Nephron (organoid): Measurements from ENCODE around the gene REG1B.

Experiments used
- H3K27ac Mint-ChIP-seq, 3 experiments: 2 replicates each; pipeline ENCODE4 v1.8.0; 2020; ENCODE audit warnings: mixed read lengths in 3 of 3, mild to moderate bottlenecking in 2 of 3, moderate library complexity in 1 of 3
- H3K27me3 Mint-ChIP-seq: 2 replicates; pipeline ENCODE4 v1.8.0; 2021; ENCODE audit warnings: low read depth, mild to moderate bottlenecking, moderate library complexity, mixed read lengths
- H3K36me3 Mint-ChIP-seq: 2 replicates; pipeline ENCODE4 v1.8.0; 2020; ENCODE audit warnings: low read depth, mixed read lengths
- H3K4me1 Mint-ChIP-seq: 2 replicates; pipeline ENCODE4 v1.8.0; 2020; ENCODE audit warnings: mixed read lengths
- H3K4me3 Mint-ChIP-seq, 3 experiments: 2 replicates each; pipeline ENCODE4 v1.8.0; 2020; ENCODE audit warnings: mild to moderate bottlenecking in 3 of 3, mixed read lengths in 3 of 3, moderate library complexity in 2 of 3
- H3K9me3 Mint-ChIP-seq: 2 replicates; pipeline ENCODE4 v1.8.0; 2020; ENCODE audit warnings: mixed read lengths
- TF ChIP-seq, protein P1 (sequence below), 3 experiments: fragments of 200-600 bp; sonication (generic); IDR thresholded peaks; one replicate each; pipeline ENCODE4 v1.5.0; 2021; ENCODE audit warnings: antibody characterized with exemption in 3 of 3; ENCODE audit not compliant: unreplicated experiment in 3 of 3

REG1B gene

GRCh38 chr2:79087785-79088364, at the start of gene REG1B:
Gene REG1B (minus strand): TSS chr2:79087993. CDS start chr2:79087612, 381 bp downstream.
- Mint-ChIP-seq H3K4me3 (no peak within 1 kb of the TSS), H3K9me3 (no peaks in the 10 kb centered on the region), H3K27me3 (peaks cover 7% of the 10 kb centered on the region), H3K4me1 (no peaks in the 10 kb centered on the region), H3K27ac (no peak within 1 kb of the TSS), H3K36me3 (no peaks in the 10 kb centered on the region)
- TF ChIP-seq, protein P1, sequence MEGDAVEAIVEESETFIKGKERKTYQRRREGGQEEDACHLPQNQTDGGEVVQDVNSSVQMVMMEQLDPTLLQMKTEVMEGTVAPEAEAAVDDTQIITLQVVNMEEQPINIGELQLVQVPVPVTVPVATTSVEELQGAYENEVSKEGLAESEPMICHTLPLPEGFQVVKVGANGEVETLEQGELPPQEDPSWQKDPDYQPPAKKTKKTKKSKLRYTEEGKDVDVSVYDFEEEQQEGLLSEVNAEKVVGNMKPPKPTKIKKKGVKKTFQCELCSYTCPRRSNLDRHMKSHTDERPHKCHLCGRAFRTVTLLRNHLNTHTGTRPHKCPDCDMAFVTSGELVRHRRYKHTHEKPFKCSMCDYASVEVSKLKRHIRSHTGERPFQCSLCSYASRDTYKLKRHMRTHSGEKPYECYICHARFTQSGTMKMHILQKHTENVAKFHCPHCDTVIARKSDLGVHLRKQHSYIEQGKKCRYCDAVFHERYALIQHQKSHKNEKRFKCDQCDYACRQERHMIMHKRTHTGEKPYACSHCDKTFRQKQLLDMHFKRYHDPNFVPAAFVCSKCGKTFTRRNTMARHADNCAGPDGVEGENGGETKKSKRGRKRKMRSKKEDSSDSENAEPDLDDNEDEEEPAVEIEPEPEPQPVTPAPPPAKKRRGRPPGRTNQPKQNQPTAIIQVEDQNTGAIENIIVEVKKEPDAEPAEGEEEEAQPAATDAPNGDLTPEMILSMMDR (IDR thresholded peaks at IDR 0.05; ENCODE audit: unreplicated experiment in 3 of 3), result no peak

DNA sequence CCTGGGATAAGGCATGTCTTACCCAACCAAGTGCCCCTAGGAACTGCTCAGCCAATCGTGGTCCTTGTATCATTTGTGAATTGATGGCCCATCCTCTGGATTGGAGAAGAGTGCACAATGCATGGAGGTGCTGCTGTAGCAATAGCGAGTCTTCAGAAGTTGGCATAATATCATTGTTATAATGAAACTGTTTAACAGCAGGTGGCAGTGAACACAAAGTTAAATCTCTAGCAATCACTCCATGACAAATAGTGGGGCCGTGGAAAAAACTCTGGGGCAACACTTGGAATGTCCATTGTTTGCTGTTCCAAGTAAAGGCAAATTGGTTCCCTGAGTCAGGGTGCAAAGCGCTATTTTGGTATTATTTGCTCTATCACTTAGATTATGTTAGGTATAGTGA, 43.9 kb upstream of the REG1B start:
- Mint-ChIP-seq H3K9me3 (no peaks in the 10 kb centered on the region), H3K4me1 (no peaks in the 10 kb centered on the region), H3K27me3 (no peaks in the 10 kb centered on the region), H3K27ac (no peak overlapping the region), H3K4me3 (no peak overlapping the region), H3K36me3 (no peaks in the 10 kb centered on the region)
- TF ChIP-seq, protein P1 (IDR thresholded peaks at IDR 0.05; ENCODE audit: unreplicated experiment in 3 of 3), result no peak

GRCh38 chr2:79129804-79130203, 42.0 kb upstream of the REG1B start:
- H3K27me3 Mint-ChIP-seq, result no peaks in the 10 kb centered on the region
- TF ChIP-seq, protein P1 (IDR thresholded peaks at IDR 0.05; ENCODE audit: unreplicated experiment in 3 of 3), result no peak
- no peaks in the 10 kb centered on the region for H3K4me1 Mint-ChIP-seq
- H3K36me3 Mint-ChIP-seq, result no peaks in the 10 kb centered on the region
- H3K27ac Mint-ChIP-seq, result no peak overlapping the region
- no peaks in the 10 kb centered on the region for H3K9me3 Mint-ChIP-seq
- H3K4me3 Mint-ChIP-seq, result no peak overlapping the region

DNA sequence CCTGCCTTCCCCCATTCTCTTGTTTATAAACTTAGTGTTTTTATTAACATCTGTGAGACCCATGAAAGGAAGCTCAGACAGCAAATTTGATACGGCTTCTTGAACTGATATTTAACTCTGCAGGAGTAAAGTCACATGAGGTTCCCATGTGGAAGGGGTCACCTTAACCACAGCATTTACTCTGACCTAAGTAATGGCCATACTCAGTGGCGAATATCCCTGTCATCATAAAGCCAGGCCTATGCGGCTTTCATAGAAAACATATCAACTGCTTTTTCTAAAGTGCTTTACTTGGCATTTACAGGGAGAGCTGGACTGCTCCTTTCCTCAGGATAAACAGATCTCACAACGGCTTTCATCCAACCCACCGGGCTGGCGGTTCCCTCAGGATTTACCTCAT, 41.5 kb upstream of the REG1B start:
- TF ChIP-seq, protein P1 (IDR thresholded peaks at IDR 0.05; ENCODE audit: unreplicated experiment in 3 of 3), result no peak
- Mint-ChIP-seq H3K27ac (no peak overlapping the region), H3K9me3 (no peaks in the 10 kb centered on the region), H3K4me3 (no peak overlapping the region), H3K36me3 (no peaks in the 10 kb centered on the region), H3K27me3 (no peaks in the 10 kb centered on the region), H3K4me1 (no peaks in the 10 kb centered on the region)

DNA sequence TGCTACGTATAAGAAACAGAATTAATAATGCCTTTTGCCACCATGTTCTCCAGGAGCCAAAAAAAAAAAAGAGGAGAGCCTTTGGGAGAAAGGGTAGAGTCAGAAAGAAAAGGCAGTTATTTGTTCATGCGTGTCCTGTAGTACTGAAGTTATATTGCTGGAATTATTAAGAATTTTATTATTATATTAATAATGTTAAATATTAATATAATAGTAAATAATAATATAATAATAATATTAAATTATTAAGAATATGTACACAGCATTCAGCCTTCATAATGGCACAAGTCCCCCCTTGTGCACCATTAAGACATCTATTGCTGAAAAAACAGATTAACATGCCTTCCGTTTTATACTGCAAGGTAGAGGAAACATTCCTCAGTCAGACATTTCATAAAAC, 40.6 kb upstream of the REG1B start:
- H3K36me3 Mint-ChIP-seq, result no peaks in the 10 kb centered on the region
- no peak overlapping the region for H3K4me3 Mint-ChIP-seq
- no peaks in the 10 kb centered on the region for H3K27me3 Mint-ChIP-seq
- no peaks in the 10 kb centered on the region for H3K9me3 Mint-ChIP-seq
- H3K27ac Mint-ChIP-seq, result no peak overlapping the region
- no peaks in the 10 kb centered on the region for H3K4me1 Mint-ChIP-seq
- TF ChIP-seq, protein P1 (IDR thresholded peaks at IDR 0.05; ENCODE audit: unreplicated experiment in 3 of 3), result no peak

- Mint-ChIP-seq H3K36me3 (no peaks in the 10 kb centered on the region), H3K27me3 (no peaks in the 10 kb centered on the region), H3K4me1 (no peaks in the 10 kb centered on the region), H3K4me3 (no peak overlapping the region), H3K27ac (no peak overlapping the region), H3K9me3 (no peaks in the 10 kb centered on the region)
- TF ChIP-seq, protein P1 (IDR thresholded peaks at IDR 0.05; ENCODE audit: unreplicated experiment in 3 of 3), result no peak
Observed at GRCh38 chr2:79125721-79125985, 37.9 kb upstream of the REG1B start.
